HEK293T (cell line): ENCODE data around the gene KIRREL3.
"Not testable (repeated sequence)": the region's sequence is repeated elsewhere in the genome, so short reads cannot be mapped to it uniquely, and the experiment has no call there.

Source experiments
- ARNT ChIP-seq: fragments of 450-650 bp; IDR thresholded peaks from 2 replicates; pipeline ENCODE4 v1.6.1; 2017; ENCODE audit warnings: mild to moderate bottlenecking
- ELF4 ChIP-seq: fragments of 450-650 bp; IDR thresholded peaks from 2 replicates; pipeline ENCODE4 v1.6.1; 2017; ENCODE audit warnings: antibody characterized with exemption
- FOXA1 ChIP-seq: fragments of 450-650 bp; IDR thresholded peaks from 2 replicates; pipeline ENCODE4 v1.6.1; 2016; ENCODE audit warnings: mild to moderate bottlenecking
- FOXK2 ChIP-seq: fragments of 450-650 bp; IDR thresholded peaks from 2 replicates; pipeline ENCODE4 v1.6.1; 2016; ENCODE audit warnings: mild to moderate bottlenecking
- FOXM1 ChIP-seq: fragments of 450-650 bp; IDR thresholded peaks from 2 replicates; pipeline ENCODE4 v1.6.1; 2017; ENCODE audit warnings: mild to moderate bottlenecking, borderline replicate concordance
- HDGF ChIP-seq: fragments of 450-650 bp; IDR thresholded peaks from 2 replicates; pipeline ENCODE4 v1.6.1; 2017; ENCODE audit warnings: antibody characterized with exemption, borderline replicate concordance
- L3MBTL2 ChIP-seq: fragments of 450-650 bp; conservative IDR thresholded peaks from 2 replicates; pipeline ENCODE4 v1.6.1; 2016; ENCODE audit warnings: mild to moderate bottlenecking
- LEF1 ChIP-seq: fragments of 450-650 bp; IDR thresholded peaks from 2 replicates; pipeline ENCODE4 v1.6.1; 2017; ENCODE audit warnings: mild to moderate bottlenecking, borderline replicate concordance
- NFRKB ChIP-seq: fragments of 450-650 bp; IDR thresholded peaks from 2 replicates; pipeline ENCODE4 v1.6.1; 2016; ENCODE audit warnings: mild to moderate bottlenecking, moderate library complexity
- SUZ12 ChIP-seq: fragments of 450-650 bp; IDR thresholded peaks from 2 replicates; pipeline ENCODE4 v1.6.1; 2016; ENCODE audit warnings: mild to moderate bottlenecking
- TARDBP ChIP-seq: fragments of 450-650 bp; IDR thresholded peaks from 2 replicates; pipeline ENCODE4 v1.6.1; 2016

DNA sequence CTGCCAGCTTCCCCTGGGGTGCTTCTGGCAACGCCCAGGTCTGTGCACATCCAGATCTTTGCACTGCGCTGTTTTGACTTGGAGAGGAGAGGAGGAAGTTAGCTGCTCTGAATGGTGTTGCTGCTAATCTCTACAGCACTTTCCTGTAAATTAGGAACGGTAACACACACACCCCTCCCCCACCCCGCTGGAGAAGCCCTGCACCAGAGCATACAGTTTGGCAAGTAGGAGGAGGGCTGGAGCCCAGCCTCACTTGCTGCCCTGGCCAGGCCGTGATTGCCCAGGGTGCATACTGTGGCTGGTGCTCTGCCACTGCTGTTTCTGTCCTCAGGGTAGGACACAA is 613.9 kb downstream of the KIRREL3 start:
- not testable (repeated sequence) for TF ChIP-seq TARDBP, SUZ12, ARNT, ELF4, FOXA1, L3MBTL2, FOXM1, NFRKB, HDGF, LEF1, FOXK2
